Measurements from ENCODE around the gene C19orf47.

The C19orf47 gene

GRCh38 chr19:40317338-40317737, 30.9 kb downstream of the C19orf47 start:
- H3K27ac ChIP-seq = no peak overlapping the region
- peaks cover 45% of the 10 kb centered on the region for H3K36me3 ChIP-seq
- no peaks in the 10 kb centered on the region for H3K27me3 ChIP-seq
- H3K4me1 ChIP-seq (ENCODE audit: control insufficient read depth in 1 of 2, insufficient read depth in 1 of 2, low read depth in 1 of 2, low read length in 1 of 2) = peaks cover 8 to 9% of the 10 kb centered on the region in 2 experiments
- no peak overlapping the region for H3K4me3 ChIP-seq (ENCODE audit: low read depth in 1 of 2, low read length in 1 of 2)
- H3K9me3 ChIP-seq = no peaks in the 10 kb centered on the region
- TF ChIP-seq CTCF (IDR thresholded peaks at IDR 0.05) = no peak

- Histone ChIP-seq H3K4me3 (ENCODE audit: low read depth in 1 of 2, low read length in 1 of 2) (no peak overlapping the region), H3K4me1 (ENCODE audit: control insufficient read depth in 1 of 2, insufficient read depth in 1 of 2, low read depth in 1 of 2, low read length in 1 of 2) (peaks cover 8 to 9% of the 10 kb centered on the region in 2 experiments), H3K9me3 (no peaks in the 10 kb centered on the region), H3K36me3 (peaks cover 31% of the 10 kb centered on the region), H3K27ac (no peak overlapping the region), H3K27me3 (no peaks in the 10 kb centered on the region)
- TF ChIP-seq CTCF (IDR thresholded peaks at IDR 0.05) = no peak
Measured at GRCh38 chr19:40315812-40316470, 32.3 kb downstream of the C19orf47 start.

DNA sequence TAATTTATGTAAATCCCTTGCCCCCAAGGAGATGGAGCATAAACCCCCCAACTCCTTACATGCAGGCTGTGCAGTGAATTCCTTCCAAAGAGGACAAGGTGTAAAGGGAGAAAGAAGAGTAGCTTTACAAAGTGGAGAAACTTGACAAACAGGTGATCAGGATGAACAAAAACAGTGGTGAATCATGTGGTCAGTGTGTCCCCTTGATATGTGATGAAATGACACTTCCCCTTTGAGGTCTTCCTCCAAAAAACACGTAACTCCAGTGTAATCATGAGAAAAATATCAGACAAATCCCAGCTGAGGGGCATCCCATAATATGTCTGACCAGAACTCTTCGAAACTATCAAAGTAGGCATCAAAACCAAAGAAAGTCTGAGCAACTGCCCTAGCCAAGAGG, 33.5 kb downstream of the C19orf47 start:
- Histone ChIP-seq H3K27ac (peak overlapping the region; percentile 61), H3K9me3 (no peaks in the 10 kb centered on the region), H3K4me1 (ENCODE audit: control insufficient read depth in 1 of 2, insufficient read depth in 1 of 2, low read depth in 1 of 2, low read length in 1 of 2) (peaks cover 8 to 9% of the 10 kb centered on the region in 2 experiments), H3K27me3 (no peaks in the 10 kb centered on the region), H3K4me3 (ENCODE audit: low read depth in 1 of 2, low read length in 1 of 2) (no peak overlapping the region), H3K36me3 (peaks cover 18% of the 10 kb centered on the region)
- no peak for TF ChIP-seq CTCF (IDR thresholded peaks at IDR 0.05)

DNA sequence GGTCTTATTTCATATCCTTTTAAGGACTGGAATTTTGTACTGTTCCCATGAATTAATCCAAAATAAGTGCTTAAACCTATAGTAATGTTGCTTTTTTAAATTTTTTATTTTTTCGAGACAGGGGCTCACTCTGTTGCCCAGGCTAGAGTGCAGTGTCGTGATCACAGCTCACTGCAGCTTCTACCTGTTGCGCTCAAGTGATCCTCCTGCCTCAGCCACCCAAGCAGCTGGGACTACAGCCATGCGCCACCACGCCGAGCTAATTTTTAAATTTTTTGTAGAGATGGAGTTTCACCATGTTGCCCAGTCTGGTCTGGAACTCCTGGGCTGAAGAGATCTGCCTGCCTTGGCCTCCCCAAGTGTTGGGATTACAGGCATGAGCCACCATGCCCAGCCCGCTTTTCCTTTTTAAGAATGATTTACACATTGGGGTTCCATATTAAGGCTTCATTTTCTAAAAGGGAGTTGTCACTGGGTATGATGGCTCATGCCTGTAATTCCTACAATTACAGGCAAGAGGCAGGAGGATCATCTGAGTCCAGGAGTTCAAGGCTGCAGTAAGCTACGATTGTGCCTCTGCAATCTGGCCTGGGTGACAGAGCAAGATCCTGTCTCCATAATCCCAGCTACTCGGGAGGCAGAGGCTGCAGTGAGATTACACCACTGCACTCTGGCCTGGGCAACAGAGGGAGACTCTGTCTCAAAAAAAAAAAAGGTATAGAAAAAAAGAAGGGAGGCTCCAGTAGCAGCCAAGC, 34.8 kb downstream of the C19orf47 start:
- no peak for TF ChIP-seq CTCF (IDR thresholded peaks at IDR 0.05)
- H3K4me3 ChIP-seq (ENCODE audit: low read depth in 1 of 2, low read length in 1 of 2) = no peak overlapping the region

DNA sequence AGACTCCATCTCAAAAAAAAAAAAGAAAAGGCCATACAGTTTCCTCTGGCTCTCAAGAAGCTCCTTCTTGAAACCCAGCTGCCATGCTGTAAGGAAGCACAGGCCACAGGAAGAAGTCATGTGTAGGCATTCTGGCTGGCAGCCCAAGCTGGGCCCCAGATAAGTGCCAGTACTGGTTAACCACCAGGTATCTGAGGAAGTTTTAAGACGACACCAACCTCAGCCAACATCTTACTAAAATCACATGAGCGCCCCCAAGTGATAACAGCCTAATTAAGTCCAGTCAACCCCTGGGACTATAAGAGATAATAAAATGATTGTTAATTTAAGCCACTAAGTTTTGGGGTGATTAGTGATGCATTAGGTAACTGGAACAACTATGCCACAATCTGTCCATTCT, 35.7 kb downstream of the C19orf47 start:
- peaks cover 8 to 9% of the 10 kb centered on the region in 2 experiments for H3K4me1 ChIP-seq (ENCODE audit: control insufficient read depth in 1 of 2, insufficient read depth in 1 of 2, low read depth in 1 of 2, low read length in 1 of 2)
- no peak overlapping the region for H3K4me3 ChIP-seq (ENCODE audit: low read depth in 1 of 2, low read length in 1 of 2)
- H3K27ac ChIP-seq = no peak overlapping the region
- peaks cover 2% of the 10 kb centered on the region for H3K36me3 ChIP-seq
- H3K9me3 ChIP-seq = no peaks in the 10 kb centered on the region
- TF ChIP-seq CTCF (IDR thresholded peaks at IDR 0.05) = no peak
- H3K27me3 ChIP-seq = no peaks in the 10 kb centered on the region

More for the DNA sequence above, 34.8 kb downstream of the C19orf47 start:
- peaks cover 11% of the 10 kb centered on the region for H3K36me3 ChIP-seq
- H3K4me1 ChIP-seq (ENCODE audit: control insufficient read depth in 1 of 2, insufficient read depth in 1 of 2, low read depth in 1 of 2, low read length in 1 of 2) = peaks cover 8 to 9% of the 10 kb centered on the region in 2 experiments
- no peaks in the 10 kb centered on the region for H3K27me3 ChIP-seq
- H3K27ac ChIP-seq = no peak overlapping the region
- H3K9me3 ChIP-seq = no peaks in the 10 kb centered on the region

Data from neutrophil (primary cell).